SK-N-SH (cell line): ENCODE measurements around the gene DCLK1. TPM values are rescaled to one million over a fixed set of nuclear protein-coding genes. Genes with fewer than 3 reads are reported as not detected.

Source experiments
- CTCF ChIA-PET: fragments of 300-600, 350-600 bp; formaldehyde crosslinking; extraction: SDS; loops from one replicate; lab custom pipeline; 2021; lab: Yijun Ruan, JAX
- POLR2A ChIA-PET: fragments of 350-600 bp; sonication (Branson Sonifier 250); formaldehyde crosslinking; extraction: SDS; loops from one replicate; lab custom pipeline; 2020; ENCODE audit warnings: antibody characterized with exemption, inconsistent platforms; lab: Yijun Ruan, JAX
- DNase-seq: peaks from one replicate; pipeline ENCODE4 v3.0.0; 2012
- H2AFZ ChIP-seq: fragments of 200-600 bp; sonication (generic); 2 replicates; pipeline ENCODE4 v1.8.1; 2016; ENCODE audit warnings: antibody characterized with exemption, mild to moderate bottlenecking, low read depth
- H3F3A ChIP-seq: fragments of 200-600 bp; sonication (generic); replicated peaks from 2 replicates; pipeline ENCODE3; 2016; ENCODE audit warnings: antibody characterized with exemption, mild to moderate bottlenecking; ENCODE audit not compliant: insufficient read depth
- H3K27ac ChIP-seq, 2 experiments: fragments of 200-500 bp in 1 of 2; fragments of 200-600 bp in 1 of 2; sonication (Bioruptor generic) in 1 of 2; sonication (generic), shearing (Covaris generic) in 1 of 2; 2 replicates each; pipeline versions ENCODE4 v1.5.1 to v1.6.1; 2014 to 2016; ENCODE audit warnings: low read depth in 2 of 2, inconsistent platforms in 1 of 2, low read length in 1 of 2, mild to moderate bottlenecking in 1 of 2, mixed read lengths in 1 of 2
- H3K27me3 ChIP-seq: fragments of 200-600 bp; sonication (generic), shearing (Covaris generic); 2 replicates; pipeline ENCODE4 v1.6.1; 2016; ENCODE audit warnings: mixed run types; ENCODE audit not compliant: insufficient read depth
- H3K36me3 ChIP-seq, 2 experiments: fragments of 200-500 bp in 1 of 2; fragments of 200-600 bp in 1 of 2; sonication (Bioruptor generic) in 1 of 2; sonication (generic) in 1 of 2; replicated peaks in 1 of 2; 2 replicates each; pipeline versions ENCODE3 to v1.5.1; 2014 to 2016; ENCODE audit warnings: low read length in 1 of 2, mild to moderate bottlenecking in 1 of 2; ENCODE audit not compliant: insufficient read depth in 2 of 2, control insufficient read depth in 1 of 2
- H3K4me1 ChIP-seq, 2 experiments: fragments of 200-500 bp in 1 of 2; fragments of 200-600 bp in 1 of 2; sonication (Bioruptor generic) in 1 of 2; sonication (generic), shearing (Covaris generic) in 1 of 2; 2 replicates each; pipeline versions ENCODE4 v1.5.1 to v1.6.1; 2014 to 2016; ENCODE audit warnings: low read depth in 1 of 2, low read length in 1 of 2, mixed run types in 1 of 2; ENCODE audit not compliant: insufficient read depth in 2 of 2, control insufficient read depth in 1 of 2
- H3K4me2 ChIP-seq: fragments of 200-600 bp; sonication (generic), shearing (Covaris generic); 2 replicates; pipeline ENCODE4 v1.6.1; 2017; ENCODE audit warnings: mixed run types
- H3K4me3 ChIP-seq, 2 experiments: fragments of 200-500 bp in 1 of 2; fragments of 200-600 bp in 1 of 2; sonication (Bioruptor generic) in 1 of 2; sonication (generic), shearing (Covaris generic) in 1 of 2; 2 replicates each; pipeline versions ENCODE4 v1.5.1 to v1.8.1; 2014 to 2016; ENCODE audit warnings: low read depth in 2 of 2, inconsistent platforms in 1 of 2, low read length in 1 of 2, mild to moderate bottlenecking in 1 of 2, mixed read lengths in 1 of 2, moderate library complexity in 1 of 2
- H3K79me2 ChIP-seq: fragments of 200-600 bp; sonication (generic); 2 replicates; pipeline ENCODE4 v1.8.1; 2017; ENCODE audit warnings: mild to moderate bottlenecking; ENCODE audit not compliant: insufficient read depth
- H3K9ac ChIP-seq: fragments of 200-600 bp; sonication (generic); 2 replicates; pipeline ENCODE4 v1.6.1; 2017; ENCODE audit warnings: mixed run types
- H3K9me2 ChIP-seq: fragments of 200-600 bp; sonication (generic); 2 replicates; pipeline ENCODE4 v1.6.1; 2017; ENCODE audit warnings: mixed run types
- H3K9me3 ChIP-seq: fragments of 200-600 bp; sonication (generic); 2 replicates; pipeline ENCODE4 v1.6.1; 2017; ENCODE audit warnings: mixed run types, mild to moderate bottlenecking, moderate library complexity
- H4K20me1 ChIP-seq: fragments of 200-600 bp; sonication (generic); 2 replicates; pipeline ENCODE4 v1.6.1; 2017; ENCODE audit warnings: mild to moderate bottlenecking, mixed run types; ENCODE audit not compliant: insufficient read depth
- CHD2 ChIP-seq: fragments of 150-350 bp; IDR thresholded peaks from 2 replicates; pipeline ENCODE4 v1.6.1; 2018; ENCODE audit warnings: low read length; ENCODE audit not compliant: partially characterized antibody
- ELF1 ChIP-seq: IDR thresholded peaks from 2 replicates; pipeline ENCODE4 v1.4.0; 2012
- FOXM1 ChIP-seq: IDR thresholded peaks from 2 replicates; pipeline ENCODE4 v1.4.0; 2012; ENCODE audit warnings: low read depth, mild to moderate bottlenecking
- JUND ChIP-seq: IDR thresholded peaks from 2 replicates; pipeline ENCODE4 v1.4.0; 2012
- MEF2A ChIP-seq: IDR thresholded peaks from 2 replicates; pipeline ENCODE4 v1.4.0; 2012; ENCODE audit warnings: low read depth, borderline replicate concordance
- NFIC ChIP-seq: IDR thresholded peaks from 2 replicates; pipeline ENCODE4 v1.4.0; 2012; ENCODE audit warnings: borderline replicate concordance
- RCOR1 ChIP-seq: fragments of 150-350 bp; IDR thresholded peaks from 2 replicates; pipeline ENCODE4 v1.6.1; 2017; ENCODE audit warnings: antibody characterized with exemption, low read length
- RFX5 ChIP-seq: IDR thresholded peaks from 2 replicates; pipeline ENCODE4 v1.6.1; 2012; ENCODE audit warnings: mild to moderate bottlenecking, improper control_type of control experiment, low read length
- RXRA ChIP-seq: IDR thresholded peaks from 2 replicates; pipeline ENCODE4 v1.4.0; 2012; ENCODE audit warnings: low read depth, mild to moderate bottlenecking, borderline replicate concordance
- SIN3A ChIP-seq: IDR thresholded peaks from 2 replicates; pipeline ENCODE4 v1.6.1; 2012; ENCODE audit warnings: low read depth, mild to moderate bottlenecking, low read length, moderate library complexity, borderline replicate concordance
- SMC3 ChIP-seq: IDR thresholded peaks from 2 replicates; pipeline ENCODE4 v1.6.1; 2012; ENCODE audit warnings: low read depth, low read length, improper control_type of control experiment
- TAF1 ChIP-seq: IDR thresholded peaks from 2 replicates; pipeline ENCODE4 v1.6.1; 2012; ENCODE audit warnings: low read depth, mild to moderate bottlenecking, low read length, moderate library complexity, borderline replicate concordance
- TCF12 ChIP-seq: IDR thresholded peaks from 2 replicates; pipeline ENCODE4 v1.4.0; 2012
- TEAD4 ChIP-seq: IDR thresholded peaks from 2 replicates; pipeline ENCODE4 v1.4.0; 2012; ENCODE audit warnings: mild to moderate bottlenecking, borderline replicate concordance; ENCODE audit not compliant: insufficient read depth
- ZBTB33 ChIP-seq: IDR thresholded peaks from 2 replicates; pipeline ENCODE4 v1.4.0; 2012; ENCODE audit warnings: low read depth, borderline replicate concordance
- WGBS: methylation state at CpG from one replicate; pipeline ENCODE4 v1.1.6; 2017; ENCODE audit warnings: low lambda C conversion rate; 5-methylcytosine and 5-hydroxymethylcytosine counted together
- polyA plus RNA-seq, 3 experiments: library from polyadenylated mRNA; depleted of rRNA; stranded (reverse); fragments of >200 nt; gene quantifications; 2 replicates each; pipeline ENCODE4 v1.2.3, GENCODE V29; 2012
- TF ChIP-seq, protein P1 (sequence below): fragments of 200-600 bp; sonication (generic); IDR thresholded peaks from 2 replicates; pipeline ENCODE4 v1.6.1; 2017; ENCODE audit warnings: antibody characterized with exemption, mild to moderate bottlenecking, moderate library complexity
- TF ChIP-seq, protein P2 (sequence below): IDR thresholded peaks from 2 replicates; pipeline ENCODE4 v1.4.0; 2012; ENCODE audit warnings: low read depth
- TF ChIP-seq, protein P3 (sequence below): fragments of 150-350 bp; IDR thresholded peaks from 2 replicates; pipeline ENCODE4 v1.6.1; 2017; ENCODE audit warnings: antibody characterized with exemption, low read length, low read depth, borderline replicate concordance
- TF ChIP-seq, protein P4 (sequence below): IDR thresholded peaks from 2 replicates; pipeline ENCODE4 v1.4.0; 2012; ENCODE audit warnings: low read depth, borderline replicate concordance

Gene DCLK1
- polyA plus RNA-seq, 1 of the 3 experiments (the other 2 are of a cell fraction): 1.1 TPM

GRCh38 chr13:35770756-35771297 lies 360.4 kb downstream of the DCLK1 start:
- ChIA-PET POLR2A (no interaction called here), CTCF (no interaction called here)
- no peaks in the 10 kb centered on the region for H3K36me3 ChIP-seq
- DNase-seq: no peak
- no peak overlapping the region for H3K4me3 ChIP-seq
- no peak overlapping the region for H2AFZ ChIP-seq
- no peak overlapping the region for H3K4me2 ChIP-seq
- 86% methylated on average over 3 of the region's 3 CpGs for WGBS
- H3K27me3 ChIP-seq: no peaks in the 10 kb centered on the region
- H3K4me1 ChIP-seq: peaks cover 8 to 9% of the 10 kb centered on the region in 2 experiments; a peak in 3 of 4 replicates
- peaks cover 9% of the 10 kb centered on the region for H3F3A ChIP-seq
- TF ChIP-seq, protein P1, sequence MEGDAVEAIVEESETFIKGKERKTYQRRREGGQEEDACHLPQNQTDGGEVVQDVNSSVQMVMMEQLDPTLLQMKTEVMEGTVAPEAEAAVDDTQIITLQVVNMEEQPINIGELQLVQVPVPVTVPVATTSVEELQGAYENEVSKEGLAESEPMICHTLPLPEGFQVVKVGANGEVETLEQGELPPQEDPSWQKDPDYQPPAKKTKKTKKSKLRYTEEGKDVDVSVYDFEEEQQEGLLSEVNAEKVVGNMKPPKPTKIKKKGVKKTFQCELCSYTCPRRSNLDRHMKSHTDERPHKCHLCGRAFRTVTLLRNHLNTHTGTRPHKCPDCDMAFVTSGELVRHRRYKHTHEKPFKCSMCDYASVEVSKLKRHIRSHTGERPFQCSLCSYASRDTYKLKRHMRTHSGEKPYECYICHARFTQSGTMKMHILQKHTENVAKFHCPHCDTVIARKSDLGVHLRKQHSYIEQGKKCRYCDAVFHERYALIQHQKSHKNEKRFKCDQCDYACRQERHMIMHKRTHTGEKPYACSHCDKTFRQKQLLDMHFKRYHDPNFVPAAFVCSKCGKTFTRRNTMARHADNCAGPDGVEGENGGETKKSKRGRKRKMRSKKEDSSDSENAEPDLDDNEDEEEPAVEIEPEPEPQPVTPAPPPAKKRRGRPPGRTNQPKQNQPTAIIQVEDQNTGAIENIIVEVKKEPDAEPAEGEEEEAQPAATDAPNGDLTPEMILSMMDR: no peak
- TF ChIP-seq MEF2A: no peak
- TF ChIP-seq ELF1: no peak
- no peak for TF ChIP-seq ZBTB33
- TF ChIP-seq SMC3: no peak
- no peak for TF ChIP-seq RXRA
- no peak for TF ChIP-seq RCOR1
- TF ChIP-seq FOXM1: no peak
- TF ChIP-seq TAF1: no peak
- no peak for TF ChIP-seq SIN3A
- TF ChIP-seq TCF12: no peak
- no peak for TF ChIP-seq RFX5
- TF ChIP-seq, protein P2, sequence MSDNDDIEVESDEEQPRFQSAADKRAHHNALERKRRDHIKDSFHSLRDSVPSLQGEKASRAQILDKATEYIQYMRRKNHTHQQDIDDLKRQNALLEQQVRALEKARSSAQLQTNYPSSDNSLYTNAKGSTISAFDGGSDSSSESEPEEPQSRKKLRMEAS: no peak
- no peak for TF ChIP-seq TEAD4
- no peak for TF ChIP-seq NFIC
- no peaks in the 10 kb centered on the region for H4K20me1 ChIP-seq
- H3K79me2 ChIP-seq: no peaks in the 10 kb centered on the region
- no peaks in the 10 kb centered on the region for H3K9me2 ChIP-seq
- no peak overlapping the region for H3K9ac ChIP-seq
- H3K9me3 ChIP-seq: no peaks in the 10 kb centered on the region
- H3K27ac ChIP-seq: peak overlapping the region in 1 of 2 experiments; percentile 71; a peak in 3 of 4 replicates

DNA sequence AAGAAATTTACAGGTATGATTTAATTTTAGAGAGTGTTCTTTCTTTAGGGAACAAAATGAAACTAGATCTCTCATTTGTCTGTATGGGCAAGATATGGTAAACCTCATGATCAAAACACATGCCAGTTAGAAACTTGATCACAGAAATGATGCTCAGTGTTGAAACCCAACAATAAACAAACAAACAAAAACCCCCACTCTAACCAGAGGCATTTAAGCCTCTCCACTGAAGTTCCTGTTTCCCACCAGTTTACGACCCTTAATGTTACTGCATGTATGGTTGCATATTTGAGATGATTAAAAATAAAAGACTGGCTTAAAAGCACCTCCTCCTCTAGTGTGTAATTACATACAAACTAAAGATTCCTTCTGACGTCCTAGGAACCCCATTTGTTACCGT lies 361.4 kb downstream of the DCLK1 start:
- H3F3A ChIP-seq: peaks cover 9% of the 10 kb centered on the region
- ChIA-PET POLR2A (no interaction called here), CTCF (no interaction called here)
- 90% methylated on average over 3 of the region's 3 CpGs for WGBS
- H3K27ac ChIP-seq: no peak overlapping the region
- DNase-seq: no peak
- H2AFZ ChIP-seq: peak overlapping the region; percentile 0; the same call in 1 of the 2 replicates
- no peaks in the 10 kb centered on the region for H3K36me3 ChIP-seq
- H3K4me3 ChIP-seq: no peak overlapping the region
- H3K9me2 ChIP-seq: no peaks in the 10 kb centered on the region
- no peaks in the 10 kb centered on the region for H4K20me1 ChIP-seq
- H3K79me2 ChIP-seq: no peaks in the 10 kb centered on the region
- H3K4me1 ChIP-seq: peaks cover 8 to 9% of the 10 kb centered on the region in 2 experiments; a peak in 3 of 4 replicates
- no peaks in the 10 kb centered on the region for H3K9me3 ChIP-seq
- TF ChIP-seq TCF12 (no peak), ELF1 (no peak), NFIC (no peak), RXRA (no peak), SIN3A (no peak), ZBTB33 (no peak), MEF2A (no peak), RCOR1 (no peak), CHD2 (no peak), SMC3 (no peak), JUND (no peak)
- TF ChIP-seq, protein P3, sequence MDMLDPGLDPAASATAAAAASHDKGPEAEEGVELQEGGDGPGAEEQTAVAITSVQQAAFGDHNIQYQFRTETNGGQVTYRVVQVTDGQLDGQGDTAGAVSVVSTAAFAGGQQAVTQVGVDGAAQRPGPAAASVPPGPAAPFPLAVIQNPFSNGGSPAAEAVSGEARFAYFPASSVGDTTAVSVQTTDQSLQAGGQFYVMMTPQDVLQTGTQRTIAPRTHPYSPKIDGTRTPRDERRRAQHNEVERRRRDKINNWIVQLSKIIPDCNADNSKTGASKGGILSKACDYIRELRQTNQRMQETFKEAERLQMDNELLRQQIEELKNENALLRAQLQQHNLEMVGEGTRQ: no peak
- TF ChIP-seq, protein P4, sequence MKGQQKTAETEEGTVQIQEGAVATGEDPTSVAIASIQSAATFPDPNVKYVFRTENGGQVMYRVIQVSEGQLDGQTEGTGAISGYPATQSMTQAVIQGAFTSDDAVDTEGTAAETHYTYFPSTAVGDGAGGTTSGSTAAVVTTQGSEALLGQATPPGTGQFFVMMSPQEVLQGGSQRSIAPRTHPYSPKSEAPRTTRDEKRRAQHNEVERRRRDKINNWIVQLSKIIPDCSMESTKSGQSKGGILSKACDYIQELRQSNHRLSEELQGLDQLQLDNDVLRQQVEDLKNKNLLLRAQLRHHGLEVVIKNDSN: no peak
- H3K27me3 ChIP-seq: no peaks in the 10 kb centered on the region
- peak overlapping the region; percentile 27; the same call in 1 of the 2 replicates for H3K4me2 ChIP-seq
- H3K9ac ChIP-seq: no peak overlapping the region
